ENCODE measurements around the gene SLIT1.

DNA sequence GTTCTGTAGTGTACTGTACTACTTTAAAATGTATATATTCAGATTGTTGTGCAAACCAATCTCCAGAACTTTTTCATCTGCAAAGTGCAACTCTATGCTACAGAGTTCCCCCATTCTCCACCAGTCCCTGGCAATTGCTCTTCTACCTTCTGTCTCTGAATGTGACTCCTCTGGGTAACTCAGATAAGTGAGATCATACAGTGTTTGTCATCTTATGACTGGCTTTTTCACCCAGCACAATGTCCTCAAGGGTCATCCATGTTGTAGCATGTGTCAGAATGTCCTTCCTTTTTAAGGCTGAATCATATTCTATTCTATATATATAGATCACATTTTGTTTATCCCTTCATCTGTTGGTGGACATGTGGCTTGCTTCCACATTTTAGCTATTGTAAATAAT, 10.8 kb downstream of the SLIT1 start:
- TF ChIP-seq, protein P1, sequence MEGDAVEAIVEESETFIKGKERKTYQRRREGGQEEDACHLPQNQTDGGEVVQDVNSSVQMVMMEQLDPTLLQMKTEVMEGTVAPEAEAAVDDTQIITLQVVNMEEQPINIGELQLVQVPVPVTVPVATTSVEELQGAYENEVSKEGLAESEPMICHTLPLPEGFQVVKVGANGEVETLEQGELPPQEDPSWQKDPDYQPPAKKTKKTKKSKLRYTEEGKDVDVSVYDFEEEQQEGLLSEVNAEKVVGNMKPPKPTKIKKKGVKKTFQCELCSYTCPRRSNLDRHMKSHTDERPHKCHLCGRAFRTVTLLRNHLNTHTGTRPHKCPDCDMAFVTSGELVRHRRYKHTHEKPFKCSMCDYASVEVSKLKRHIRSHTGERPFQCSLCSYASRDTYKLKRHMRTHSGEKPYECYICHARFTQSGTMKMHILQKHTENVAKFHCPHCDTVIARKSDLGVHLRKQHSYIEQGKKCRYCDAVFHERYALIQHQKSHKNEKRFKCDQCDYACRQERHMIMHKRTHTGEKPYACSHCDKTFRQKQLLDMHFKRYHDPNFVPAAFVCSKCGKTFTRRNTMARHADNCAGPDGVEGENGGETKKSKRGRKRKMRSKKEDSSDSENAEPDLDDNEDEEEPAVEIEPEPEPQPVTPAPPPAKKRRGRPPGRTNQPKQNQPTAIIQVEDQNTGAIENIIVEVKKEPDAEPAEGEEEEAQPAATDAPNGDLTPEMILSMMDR (IDR thresholded peaks at IDR 0.05; ENCODE audit: insufficient read depth, low read depth, low read length), result no peak
- TF ChIP-seq EZH2 (IDR thresholded peaks at IDR 0.05; ENCODE audit: insufficient read depth, low read length), result no peak
